Fibroblast of mammary gland (primary cell): ENCODE results near the gene MICAL2.

ENCODE experiments used
- DNase-seq: peaks from one replicate; pipeline ENCODE4 v3.0.0-alpha.2; 2010; ENCODE audit warnings: low read depth
- H3K4me3 ChIP-seq: 2 replicates; pipeline ENCODE4 v1.5.1; 2011; ENCODE audit warnings: low read depth, mild to moderate bottlenecking, low read length, moderate library complexity; ENCODE audit not compliant: control insufficient read depth
- TF ChIP-seq, protein P1 (sequence below): conservative IDR thresholded peaks from 2 replicates; pipeline ENCODE4 v1.5.1; 2011; ENCODE audit warnings: low read depth, low read length, inconsistent platforms; ENCODE audit not compliant: control insufficient read depth, insufficient read depth

MICAL2 gene

DNA sequence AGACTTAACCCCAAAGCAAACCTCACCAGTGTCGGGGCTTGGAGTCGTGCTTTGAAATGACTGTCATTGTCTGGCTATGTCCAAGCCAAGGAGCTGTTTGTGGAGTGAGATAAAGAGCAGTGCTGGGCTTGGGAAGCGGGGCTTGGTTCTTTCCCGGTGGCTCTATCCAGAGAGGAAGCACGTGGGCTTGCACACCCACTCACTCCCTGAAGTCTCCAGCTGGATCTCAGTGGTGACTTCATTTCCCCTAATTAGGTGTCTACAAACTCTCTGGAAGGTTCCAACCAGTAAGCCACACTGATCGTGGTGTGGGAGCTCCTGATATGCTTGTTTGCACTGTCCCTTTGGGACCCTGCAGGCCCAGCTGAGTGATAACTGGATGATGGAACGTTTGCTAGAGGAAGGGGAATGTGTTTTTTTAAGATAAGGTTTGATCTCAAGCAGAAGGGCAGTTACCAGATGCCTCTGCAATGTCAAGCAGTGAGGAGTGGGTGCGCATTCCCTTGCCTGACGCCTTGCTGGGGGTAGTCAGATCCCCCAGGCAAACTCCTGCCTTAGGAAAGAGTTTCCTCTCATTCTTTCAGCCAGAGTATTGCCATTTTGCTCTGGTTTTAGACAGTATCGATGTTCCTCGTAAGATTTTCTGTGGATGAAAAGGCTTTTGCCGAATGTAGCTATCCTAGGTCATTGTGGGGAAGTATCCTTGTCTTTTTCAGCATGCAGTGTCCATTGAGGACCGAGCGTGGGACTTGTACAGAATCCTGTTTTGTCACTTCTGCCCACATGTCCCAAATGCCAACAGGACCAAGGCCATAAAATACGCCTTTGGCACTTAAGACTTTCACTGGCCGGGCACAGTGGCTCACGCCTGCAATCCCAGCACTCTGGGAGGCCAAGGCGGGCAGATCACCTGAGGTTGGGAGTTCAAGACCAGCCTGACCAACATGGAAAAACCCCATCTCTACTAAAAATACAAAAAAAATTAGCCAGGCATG, 90.9 kb downstream of the MICAL2 start:
- peak; percentile 91 for DNase-seq
- TF ChIP-seq, protein P1, sequence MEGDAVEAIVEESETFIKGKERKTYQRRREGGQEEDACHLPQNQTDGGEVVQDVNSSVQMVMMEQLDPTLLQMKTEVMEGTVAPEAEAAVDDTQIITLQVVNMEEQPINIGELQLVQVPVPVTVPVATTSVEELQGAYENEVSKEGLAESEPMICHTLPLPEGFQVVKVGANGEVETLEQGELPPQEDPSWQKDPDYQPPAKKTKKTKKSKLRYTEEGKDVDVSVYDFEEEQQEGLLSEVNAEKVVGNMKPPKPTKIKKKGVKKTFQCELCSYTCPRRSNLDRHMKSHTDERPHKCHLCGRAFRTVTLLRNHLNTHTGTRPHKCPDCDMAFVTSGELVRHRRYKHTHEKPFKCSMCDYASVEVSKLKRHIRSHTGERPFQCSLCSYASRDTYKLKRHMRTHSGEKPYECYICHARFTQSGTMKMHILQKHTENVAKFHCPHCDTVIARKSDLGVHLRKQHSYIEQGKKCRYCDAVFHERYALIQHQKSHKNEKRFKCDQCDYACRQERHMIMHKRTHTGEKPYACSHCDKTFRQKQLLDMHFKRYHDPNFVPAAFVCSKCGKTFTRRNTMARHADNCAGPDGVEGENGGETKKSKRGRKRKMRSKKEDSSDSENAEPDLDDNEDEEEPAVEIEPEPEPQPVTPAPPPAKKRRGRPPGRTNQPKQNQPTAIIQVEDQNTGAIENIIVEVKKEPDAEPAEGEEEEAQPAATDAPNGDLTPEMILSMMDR = no peak
- H3K4me3 ChIP-seq = no peak overlapping the region

- DNase-seq = no peak
- TF ChIP-seq, protein P1 = no peak
- no peak overlapping the region for H3K4me3 ChIP-seq
Observed at GRCh38 chr11:12202661-12203310, 92.4 kb downstream of the MICAL2 start.

DNA sequence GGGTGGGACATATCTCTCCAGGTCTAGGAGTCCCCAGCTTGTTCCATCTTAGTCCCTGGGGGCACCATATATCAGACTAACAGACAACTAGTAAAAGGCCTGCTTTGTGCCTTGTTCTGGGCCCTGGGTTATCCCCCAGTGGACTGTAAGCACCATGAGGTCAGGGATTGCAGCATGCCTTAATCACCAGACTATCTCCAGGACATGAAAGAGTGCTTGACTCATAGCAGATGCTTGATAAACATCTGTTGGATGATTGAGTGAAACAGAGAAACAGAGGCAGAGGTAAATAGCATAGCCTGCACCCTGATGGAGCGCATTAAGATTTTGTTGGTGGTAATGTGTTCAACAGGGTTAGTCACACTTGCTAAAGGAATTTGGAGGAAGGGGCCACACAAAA, 94.1 kb downstream of the MICAL2 start:
- no peak for DNase-seq
- TF ChIP-seq, protein P1 = no peak
- H3K4me3 ChIP-seq = no peak overlapping the region

DNA sequence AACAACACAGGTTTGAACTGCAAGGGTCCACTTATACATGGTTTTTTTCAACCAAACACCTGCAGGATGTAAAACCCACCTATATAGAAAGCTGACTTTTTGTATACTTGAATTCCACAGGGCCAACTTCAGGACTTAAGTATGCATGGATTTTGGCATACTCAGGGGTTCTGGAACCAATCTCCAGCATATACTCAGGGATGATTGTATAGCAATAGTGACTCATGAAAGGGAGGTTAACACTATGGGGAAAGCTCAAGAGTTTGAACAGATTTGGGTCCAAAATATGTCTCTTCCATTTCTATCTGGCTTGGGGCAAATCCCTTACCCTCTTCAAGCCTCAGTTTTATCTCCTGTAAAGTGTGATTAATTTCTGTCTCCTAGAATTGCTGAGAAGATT, 94.9 kb downstream of the MICAL2 start:
- no peak overlapping the region for H3K4me3 ChIP-seq
- DNase-seq = peak; percentile 86
- TF ChIP-seq, protein P1 = no peak

- DNase-seq = peak; percentile 73
- H3K4me3 ChIP-seq = no peak overlapping the region
- TF ChIP-seq, protein P1 = no peak
Observed at GRCh38 chr11:12206529-12206928, 96.1 kb downstream of the MICAL2 start.

DNA sequence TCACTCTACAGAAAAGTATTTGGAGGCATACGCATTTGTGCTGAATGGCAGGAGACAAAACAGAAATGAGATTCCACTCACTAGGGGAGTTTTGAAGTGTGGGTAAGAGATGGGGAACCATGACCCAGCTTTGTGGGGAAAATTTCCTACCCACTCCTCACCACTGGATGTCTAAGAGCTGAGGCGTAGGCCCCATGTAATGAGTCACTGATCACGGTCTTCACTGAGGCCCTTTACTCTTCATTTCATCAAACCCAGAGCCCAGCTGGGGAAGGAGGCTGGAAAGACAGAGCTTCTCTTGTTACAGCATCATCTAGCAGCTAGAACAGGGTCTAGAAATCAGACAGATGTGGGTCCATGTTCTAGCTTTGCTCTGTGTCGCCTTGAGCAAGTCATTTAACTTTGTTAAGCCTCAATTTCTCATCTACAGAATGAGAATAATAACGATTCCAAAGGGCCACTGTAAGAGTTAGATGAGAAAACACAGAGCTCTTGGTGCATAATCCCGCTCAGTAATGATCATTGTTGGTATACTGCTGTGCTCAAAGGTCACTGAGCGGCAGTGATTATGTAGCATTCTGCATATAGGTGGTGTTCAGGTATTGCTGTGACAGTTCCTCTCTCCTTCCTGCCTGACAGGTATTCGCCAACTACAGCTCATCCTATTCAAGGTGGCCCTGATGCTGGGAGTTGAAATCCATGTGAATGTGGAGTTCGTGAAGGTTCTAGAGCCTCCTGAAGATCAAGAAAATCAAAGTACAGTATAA, 97.2 kb downstream of the MICAL2 start:
- H3K4me3 ChIP-seq = no peak overlapping the region
- TF ChIP-seq, protein P1 = no peak
- DNase-seq = peak; percentile 90
